GM13976 (cell line): ENCODE results near the gene GRAP.

ENCODE experiments used
- DNase-seq: peaks from one replicate; pipeline ENCODE4 v3.0.0; 2012; ENCODE audit warnings: low spot score
- in situ Hi-C: fragments of 300-500 bp; cut with MboI; formaldehyde crosslinking; loops from one replicate; pipeline ENCODE4 v1.12.0; 2022; ENCODE audit warnings: low sequenced_read_pairs, mixed read lengths, inconsistent platforms; ENCODE audit not compliant: unreplicated experiment
- TF ChIP-seq, protein P1 (sequence below): IDR thresholded peaks from 2 replicates; pipeline ENCODE4 v1.5.1; 2012; ENCODE audit warnings: borderline replicate concordance, mild to moderate bottlenecking; ENCODE audit not compliant: insufficient read depth; ENCODE audit errors: extremely low read depth, missing control alignments, control extremely low read depth

GRAP gene

DNA sequence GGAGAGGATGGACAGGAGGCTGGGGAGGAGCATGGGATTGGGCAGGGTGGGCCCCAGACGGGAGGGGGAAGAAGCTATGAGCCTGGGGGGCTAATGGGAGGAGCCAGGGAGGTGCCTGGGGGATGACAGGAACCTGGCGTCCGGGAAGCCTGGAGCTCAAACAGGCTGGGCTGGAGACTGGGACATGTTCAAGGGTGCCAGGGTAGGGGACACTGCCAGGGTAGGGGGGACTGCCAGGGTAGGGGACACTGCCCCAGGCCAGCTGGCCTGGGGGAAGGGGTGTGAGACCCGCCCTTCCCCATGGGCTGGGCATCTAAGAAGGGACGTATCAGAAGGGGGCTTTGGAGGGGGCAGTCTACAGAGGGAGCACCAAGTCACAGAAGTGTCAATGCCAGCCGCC lies 35.2 kb downstream of the GRAP start:
- in situ Hi-C loops = no loop called here
- DNase-seq = no peak
- TF ChIP-seq, protein P1, sequence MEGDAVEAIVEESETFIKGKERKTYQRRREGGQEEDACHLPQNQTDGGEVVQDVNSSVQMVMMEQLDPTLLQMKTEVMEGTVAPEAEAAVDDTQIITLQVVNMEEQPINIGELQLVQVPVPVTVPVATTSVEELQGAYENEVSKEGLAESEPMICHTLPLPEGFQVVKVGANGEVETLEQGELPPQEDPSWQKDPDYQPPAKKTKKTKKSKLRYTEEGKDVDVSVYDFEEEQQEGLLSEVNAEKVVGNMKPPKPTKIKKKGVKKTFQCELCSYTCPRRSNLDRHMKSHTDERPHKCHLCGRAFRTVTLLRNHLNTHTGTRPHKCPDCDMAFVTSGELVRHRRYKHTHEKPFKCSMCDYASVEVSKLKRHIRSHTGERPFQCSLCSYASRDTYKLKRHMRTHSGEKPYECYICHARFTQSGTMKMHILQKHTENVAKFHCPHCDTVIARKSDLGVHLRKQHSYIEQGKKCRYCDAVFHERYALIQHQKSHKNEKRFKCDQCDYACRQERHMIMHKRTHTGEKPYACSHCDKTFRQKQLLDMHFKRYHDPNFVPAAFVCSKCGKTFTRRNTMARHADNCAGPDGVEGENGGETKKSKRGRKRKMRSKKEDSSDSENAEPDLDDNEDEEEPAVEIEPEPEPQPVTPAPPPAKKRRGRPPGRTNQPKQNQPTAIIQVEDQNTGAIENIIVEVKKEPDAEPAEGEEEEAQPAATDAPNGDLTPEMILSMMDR = no peak

DNA sequence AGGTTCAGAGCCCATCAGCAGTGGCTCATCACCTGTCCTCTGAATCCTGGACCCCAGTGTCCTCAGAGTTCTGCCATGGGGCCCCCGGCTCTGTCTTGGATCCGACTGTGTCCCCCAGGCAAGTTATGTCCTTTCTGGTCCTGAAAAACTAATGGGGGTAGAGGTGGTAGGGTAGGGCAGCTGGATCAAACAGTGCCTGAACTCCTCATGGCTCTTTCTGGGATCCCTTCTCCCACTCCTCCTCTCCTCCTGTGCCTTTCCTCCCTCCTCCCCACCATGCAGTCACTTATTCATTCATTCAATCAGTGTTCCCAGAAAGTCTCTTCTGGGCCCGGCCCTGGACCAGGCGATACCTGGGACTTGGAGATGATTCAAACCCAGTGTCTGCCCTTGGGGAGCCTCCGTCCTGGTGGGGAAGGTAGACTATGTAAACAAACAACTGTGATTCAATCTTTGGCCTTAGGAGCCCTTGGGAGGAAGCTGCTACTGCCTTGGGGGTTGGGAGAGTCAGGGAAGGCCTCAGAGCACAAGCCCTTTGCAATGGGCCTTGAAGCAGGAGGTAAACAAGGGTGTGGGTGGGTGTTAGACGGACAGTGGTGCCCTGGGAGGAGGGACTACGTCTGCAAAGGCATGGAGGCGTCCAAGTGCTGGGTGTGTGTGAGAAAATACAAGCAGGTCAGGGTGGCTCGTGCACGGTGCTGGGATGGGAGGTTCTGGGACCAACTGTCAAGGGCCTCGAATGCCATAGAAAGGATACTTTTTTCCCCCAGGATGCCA lies 35.8 kb downstream of the GRAP start:
- in situ Hi-C loops = no loop called here
- TF ChIP-seq, protein P1 = no peak
- no peak for DNase-seq

DNA sequence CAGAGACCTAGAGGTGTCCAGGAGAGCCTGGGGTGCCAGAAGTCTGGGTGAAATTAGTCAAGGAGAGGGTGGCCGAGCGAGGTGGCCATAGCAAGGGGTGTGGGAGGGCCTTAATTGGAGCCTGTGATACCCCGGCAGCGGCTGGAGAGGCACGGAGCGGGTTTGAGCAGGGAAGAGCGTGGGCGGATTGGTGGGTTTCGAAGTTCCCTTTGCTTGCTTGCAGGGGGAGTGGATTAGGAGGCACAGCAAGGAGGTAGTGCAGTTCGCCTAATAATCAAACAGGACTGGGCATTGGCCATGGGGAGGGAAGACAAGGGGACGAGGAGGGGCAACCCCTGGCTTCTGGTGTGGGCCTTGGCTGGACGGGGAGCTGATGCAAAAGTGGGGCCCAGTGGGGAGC lies 36.8 kb downstream of the GRAP start:
- TF ChIP-seq, protein P1 = no peak
- in situ Hi-C loops = no loop called here
- DNase-seq = no peak

DNA sequence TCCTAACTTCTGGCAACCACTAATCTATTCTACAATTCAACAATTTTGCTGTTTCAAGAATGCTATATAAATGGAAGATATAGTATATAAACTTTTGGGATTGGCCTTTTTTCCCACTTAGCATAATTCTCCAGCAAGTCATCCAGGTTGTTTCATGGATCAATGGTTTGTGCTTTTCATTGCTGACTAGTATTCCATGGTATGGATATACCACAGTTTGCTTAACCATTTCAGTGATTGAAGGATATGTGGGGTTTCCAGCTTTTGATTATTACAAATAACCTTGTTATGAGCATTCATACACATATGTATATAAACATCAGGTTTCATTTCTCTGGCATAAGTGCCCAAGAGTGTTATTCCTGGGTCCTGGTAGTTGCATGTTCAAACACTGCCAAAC lies 40.1 kb downstream of the GRAP start:
- TF ChIP-seq, protein P1 = no peak
- DNase-seq = no peak
- in situ Hi-C loops = no loop called here

DNA sequence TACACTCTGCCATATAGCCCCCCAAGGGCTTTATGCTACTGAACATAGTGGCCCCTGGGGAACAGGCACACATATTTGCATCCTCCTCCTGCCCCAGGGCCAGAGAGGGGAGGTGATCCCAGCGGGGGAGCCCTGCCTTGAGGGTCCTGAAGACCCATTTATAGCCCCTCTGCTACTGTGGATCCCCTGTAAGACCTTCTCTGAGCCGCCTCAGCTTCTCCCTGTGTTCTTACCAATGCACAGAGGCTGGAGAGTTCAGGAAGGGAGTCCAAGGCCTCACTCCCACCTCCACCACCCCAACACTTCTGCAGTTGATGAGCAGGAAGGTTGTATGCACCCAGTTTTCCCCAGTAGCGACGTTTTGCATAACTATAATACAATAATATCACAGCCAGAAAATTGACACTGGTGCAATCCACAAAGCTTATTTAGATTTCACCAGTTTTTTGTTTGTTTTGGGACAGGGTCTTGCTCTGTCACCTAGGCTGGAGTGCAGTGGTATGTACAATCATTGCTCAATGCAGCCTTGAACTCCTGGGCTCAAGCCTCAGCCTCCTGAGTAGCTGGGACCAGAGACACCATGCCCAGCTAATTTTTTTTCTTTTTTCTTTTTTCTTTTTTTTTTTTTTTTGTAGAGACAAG lies 40.8 kb downstream of the GRAP start:
- in situ Hi-C loops = no loop called here
- DNase-seq = no peak
- TF ChIP-seq, protein P1 = no peak

DNA sequence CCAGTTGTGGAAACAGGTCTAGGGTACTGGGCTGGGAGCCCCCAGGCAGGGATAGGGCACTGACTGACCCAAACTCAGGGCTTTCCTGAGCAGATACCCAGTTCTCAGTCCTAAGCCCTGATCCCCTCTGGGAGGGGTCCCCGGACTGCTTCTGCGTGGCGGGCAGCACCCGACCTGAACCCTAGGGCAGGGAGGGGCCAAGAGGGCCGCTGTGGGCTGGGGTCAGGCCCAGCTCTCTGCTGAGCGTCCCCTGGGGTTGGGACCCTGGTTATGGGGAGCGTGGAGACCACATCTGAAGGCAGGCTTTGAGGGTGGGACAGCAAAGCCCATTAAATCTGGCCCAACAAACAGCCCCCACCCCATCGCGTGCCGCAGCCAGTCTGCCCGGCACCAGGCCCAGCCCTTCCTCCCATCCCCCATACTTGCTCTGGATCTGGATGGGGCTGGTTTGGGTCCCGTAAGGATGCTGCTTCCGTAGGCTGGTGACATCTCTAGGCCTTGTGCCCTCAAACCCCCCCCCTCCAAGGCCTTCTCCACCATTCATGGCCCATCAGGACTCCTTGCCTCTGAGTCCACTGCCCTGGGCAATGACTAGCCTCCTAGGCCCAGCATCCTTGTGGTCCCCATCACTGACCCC lies 41.5 kb downstream of the GRAP start:
- in situ Hi-C loops = no loop called here

More for the DNA sequence above, 41.5 kb downstream of the GRAP start:
- TF ChIP-seq, protein P1 = no peak
- DNase-seq = no peak
